Activated T-helper 1 cell treated with anti-CD3 and anti-CD28 coated beads, Interleukin-12 subunit alpha, Interleukin-12 subunit beta, Interleukin-2, Interleukin-4 antibody, amounts not matched to agents 30 ng/mL and 10 ng/mL and 1 ng/mL, durations not matched to agents 14 hours and 24 hours and 36 hours (primary cell): ENCODE measurements around the gene PAX7. TPM values are rescaled to one million over a fixed set of nuclear protein-coding genes. Genes with fewer than 3 reads are reported as not detected.

Experiments
- DNase-seq: peaks from one replicate; pipeline ENCODE4 v3.0.0; 2021; ENCODE audit warnings: low spot score
- H3K27ac Mint-ChIP-seq: one replicate; pipeline ENCODE4 v1.8.0; 2021; ENCODE audit warnings: mild to moderate bottlenecking, mixed read lengths
- H3K27me3 Mint-ChIP-seq: one replicate; pipeline ENCODE4 v1.8.0; 2022; ENCODE audit warnings: mild to moderate bottlenecking, moderate library complexity, mixed read lengths; ENCODE audit not compliant: insufficient read depth
- H3K36me3 Mint-ChIP-seq: one replicate; pipeline ENCODE4 v1.8.0; 2021; ENCODE audit warnings: low read depth, mixed read lengths
- H3K4me1 Mint-ChIP-seq: one replicate; pipeline ENCODE4 v1.8.0; 2021; ENCODE audit warnings: low read depth, mixed read lengths
- H3K4me3 Mint-ChIP-seq: one replicate; pipeline ENCODE4 v1.8.0; 2021; ENCODE audit warnings: mild to moderate bottlenecking, moderate library complexity, mixed read lengths
- H3K9me3 Mint-ChIP-seq: one replicate; pipeline ENCODE4 v1.8.0; 2021; ENCODE audit warnings: mixed read lengths
- intact Hi-C: fragments of 100-400 bp; cut with micrococcal nuclease; formaldehyde crosslinking; loops from one replicate; pipeline ENCODE4 v1.15.1; 2024
- total RNA-seq: library from RNA; stranded (reverse); gene quantifications from 2 replicates; pipeline ENCODE4 v1.2.3, GENCODE V29; 2022

Gene PAX7
- total RNA-seq, 1 donor from 2014 or later, result not detected

DNA sequence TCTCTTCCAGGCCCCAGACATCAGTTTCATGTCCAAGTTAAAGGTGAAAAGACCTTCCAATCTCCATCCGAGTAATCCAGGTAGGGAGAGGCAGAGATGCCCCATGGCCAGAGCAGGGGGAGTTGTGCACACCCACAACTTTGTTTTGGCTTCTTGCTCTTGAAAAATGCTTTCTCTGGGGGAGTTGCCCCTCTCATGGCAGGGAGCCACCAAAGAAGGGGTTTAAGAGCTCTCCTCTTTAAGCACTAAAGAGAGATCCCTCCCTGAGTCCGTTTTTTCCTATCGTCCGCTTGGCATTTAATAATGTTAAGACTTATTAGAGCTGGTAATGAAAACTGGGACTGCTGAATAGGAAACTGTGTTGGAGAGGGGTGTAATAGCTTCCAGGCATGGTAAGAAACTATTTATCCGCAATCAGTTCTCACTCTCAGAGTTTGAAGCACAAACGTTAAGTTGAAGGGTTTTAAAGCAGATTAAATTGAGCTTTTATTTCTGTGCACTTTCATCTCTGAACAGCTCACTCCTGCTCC is 8.3 kb downstream of the PAX7 start:
- Mint-ChIP-seq H3K4me3 (no peak overlapping the region), H3K27me3 (peaks cover 87% of the 10 kb centered on the region), H3K27ac (no peak overlapping the region), H3K36me3 (peaks cover 4% of the 10 kb centered on the region), H3K9me3 (no peaks in the 10 kb centered on the region), H3K4me1 (peaks cover 15% of the 10 kb centered on the region)
- DNase-seq, result no peak
- intact Hi-C loops, result loop anchor here (10.0 kb wide), 1 partner anchor 1846 kb away; the partner anchor contains the start of gene CAMK2N1

DNA sequence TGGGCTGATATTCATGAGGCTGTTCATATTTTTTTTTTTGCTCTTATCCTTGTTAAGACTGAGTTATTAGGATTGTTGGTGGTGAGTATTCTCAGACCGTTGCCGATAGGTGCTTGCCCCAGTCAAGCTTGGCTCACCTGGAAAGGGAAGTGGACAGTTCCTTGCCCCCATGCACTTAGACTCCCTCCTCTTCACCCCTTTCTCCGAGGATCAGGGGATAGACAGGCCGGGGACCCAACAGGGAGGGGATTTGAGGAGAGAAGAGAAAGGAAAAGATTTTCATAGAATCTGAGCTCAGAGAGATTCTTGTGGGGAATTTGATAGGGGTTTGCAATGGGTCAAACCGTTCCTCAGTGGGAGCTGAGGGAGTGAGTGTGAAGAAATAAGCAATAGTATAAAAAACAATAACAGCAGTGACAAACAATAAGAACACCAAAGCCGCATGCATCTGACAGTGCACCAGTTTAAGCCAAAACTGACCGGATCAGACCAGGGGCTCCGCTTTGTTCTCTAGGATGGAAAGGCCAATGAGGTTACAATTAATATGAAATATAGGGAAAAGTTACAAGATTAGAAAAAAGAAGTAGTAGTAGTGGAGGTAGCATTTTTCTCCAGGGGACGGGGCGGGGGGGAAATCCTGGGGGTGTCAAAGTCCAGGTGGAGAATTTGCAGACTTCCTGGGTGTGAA is 8.9 kb downstream of the PAX7 start:
- Mint-ChIP-seq H3K27ac (peak overlapping the region; percentile 48), H3K9me3 (no peaks in the 10 kb centered on the region), H3K4me3 (peak overlapping the region; percentile 11), H3K36me3 (peaks cover 3% of the 10 kb centered on the region), H3K4me1 (peaks cover 15% of the 10 kb centered on the region), H3K27me3 (peaks cover 87% of the 10 kb centered on the region)
- DNase-seq, result no peak
- intact Hi-C loops, result loop anchor here (10.0 kb wide), 2 partner anchors 535 to 1845 kb away; partner anchors contain the start of genes CAMK2N1 and IGSF21

DNA sequence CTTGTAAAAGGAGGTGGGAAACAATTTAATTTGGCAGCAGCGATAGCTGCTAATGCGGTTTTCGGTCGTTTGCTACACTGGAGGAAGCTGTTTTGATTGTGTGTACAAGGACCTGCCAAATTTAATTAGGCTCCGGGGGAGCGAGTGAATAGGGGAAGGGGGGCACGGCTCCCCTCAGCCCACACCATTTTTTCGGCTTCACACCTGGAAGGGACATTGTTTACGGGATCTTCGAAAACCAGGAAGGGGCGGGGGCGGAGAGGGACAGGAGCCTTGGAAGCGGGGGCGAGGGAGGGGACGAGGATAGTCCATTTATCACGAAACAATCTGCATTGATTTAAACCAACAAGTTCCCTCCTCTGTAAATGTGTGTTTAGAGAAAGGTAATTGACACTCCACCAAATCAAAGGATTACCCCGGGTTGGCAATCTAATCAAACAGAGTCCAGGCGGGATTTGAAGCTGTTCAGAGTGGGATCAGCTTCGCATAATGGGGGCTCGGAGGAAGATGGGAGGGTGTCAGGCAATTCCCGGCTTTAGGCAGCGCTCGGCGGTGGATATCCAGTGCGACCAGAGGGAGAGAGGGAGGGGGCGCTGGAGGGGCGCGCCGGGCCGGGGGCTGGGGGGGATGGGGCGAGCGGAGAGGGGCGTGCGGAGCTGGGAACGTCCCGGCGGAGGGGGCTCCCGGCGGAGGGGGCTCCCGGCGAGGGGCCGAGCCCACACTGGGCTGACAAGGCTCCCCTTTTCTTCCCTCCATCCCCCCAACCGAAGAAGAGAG is 9.8 kb downstream of the PAX7 start:
- DNase-seq, result no peak
- H3K27ac Mint-ChIP-seq, result peak overlapping the region; percentile 68
- peaks cover 88% of the 10 kb centered on the region for H3K27me3 Mint-ChIP-seq

DNA sequence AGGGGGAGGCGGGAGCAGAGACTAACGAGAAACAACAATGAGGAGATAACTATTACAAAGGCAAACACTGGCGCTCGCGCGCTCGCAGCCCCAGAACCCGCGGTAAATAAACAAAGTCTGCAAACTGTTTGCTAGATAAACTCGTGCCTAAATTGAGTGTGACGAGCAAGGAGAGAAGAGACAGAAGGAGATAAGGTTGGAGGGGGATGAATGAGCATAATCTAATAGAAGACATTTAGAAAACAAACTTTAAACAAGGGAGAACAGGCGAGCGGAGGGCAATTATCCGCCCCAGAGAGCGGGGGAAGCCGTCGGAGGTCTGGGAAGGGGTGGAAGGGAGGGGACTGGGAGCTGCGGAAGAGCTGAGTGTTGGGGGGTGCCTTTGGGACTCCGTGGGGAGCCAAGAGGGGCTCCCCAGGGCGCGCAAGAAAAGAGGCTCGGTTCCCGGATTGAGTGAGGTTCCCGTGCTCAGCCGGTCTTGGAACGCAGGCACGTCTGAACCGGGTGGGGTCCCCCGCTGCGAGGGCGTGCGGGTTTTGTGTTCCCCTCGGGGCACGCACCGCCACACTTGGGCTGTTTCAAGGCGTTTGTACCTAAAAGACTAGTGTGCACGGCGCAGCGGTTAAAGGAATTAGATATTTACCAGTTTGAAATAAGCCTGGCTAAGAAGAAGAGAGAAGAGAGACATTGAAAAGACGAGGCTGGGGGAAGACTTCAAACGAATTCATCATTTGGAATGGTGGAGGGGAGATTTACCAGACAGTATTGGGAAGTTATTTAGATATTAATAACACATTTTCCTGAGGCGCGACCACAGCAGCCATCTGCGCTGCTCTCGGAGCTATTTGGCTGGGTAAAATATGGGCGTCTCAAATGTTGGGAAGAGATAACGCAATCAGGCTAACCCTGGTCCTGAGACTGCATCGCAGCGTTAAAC is 10.6 kb downstream of the PAX7 start:
- Mint-ChIP-seq H3K4me3 (no peak overlapping the region), H3K4me1 (peaks cover 15% of the 10 kb centered on the region), H3K27ac (peak overlapping the region; percentile 72), H3K36me3 (peaks cover 3% of the 10 kb centered on the region), H3K27me3 (peaks cover 88% of the 10 kb centered on the region), H3K9me3 (no peaks in the 10 kb centered on the region)
- intact Hi-C loops, result loop anchor here (10.0 kb wide), 1 partner anchor 536 kb away; the partner anchor contains the start of gene IGSF21
- no peak for DNase-seq

More for the DNA sequence above, 9.8 kb downstream of the PAX7 start:
- Mint-ChIP-seq H3K9me3 (no peaks in the 10 kb centered on the region), H3K4me3 (no peak overlapping the region), H3K36me3 (peaks cover 3% of the 10 kb centered on the region), H3K4me1 (peaks cover 15% of the 10 kb centered on the region)
- intact Hi-C loops, result loop anchor here (10.0 kb wide), 1 partner anchor 536 kb away; the partner anchor contains the start of gene IGSF21

DNA sequence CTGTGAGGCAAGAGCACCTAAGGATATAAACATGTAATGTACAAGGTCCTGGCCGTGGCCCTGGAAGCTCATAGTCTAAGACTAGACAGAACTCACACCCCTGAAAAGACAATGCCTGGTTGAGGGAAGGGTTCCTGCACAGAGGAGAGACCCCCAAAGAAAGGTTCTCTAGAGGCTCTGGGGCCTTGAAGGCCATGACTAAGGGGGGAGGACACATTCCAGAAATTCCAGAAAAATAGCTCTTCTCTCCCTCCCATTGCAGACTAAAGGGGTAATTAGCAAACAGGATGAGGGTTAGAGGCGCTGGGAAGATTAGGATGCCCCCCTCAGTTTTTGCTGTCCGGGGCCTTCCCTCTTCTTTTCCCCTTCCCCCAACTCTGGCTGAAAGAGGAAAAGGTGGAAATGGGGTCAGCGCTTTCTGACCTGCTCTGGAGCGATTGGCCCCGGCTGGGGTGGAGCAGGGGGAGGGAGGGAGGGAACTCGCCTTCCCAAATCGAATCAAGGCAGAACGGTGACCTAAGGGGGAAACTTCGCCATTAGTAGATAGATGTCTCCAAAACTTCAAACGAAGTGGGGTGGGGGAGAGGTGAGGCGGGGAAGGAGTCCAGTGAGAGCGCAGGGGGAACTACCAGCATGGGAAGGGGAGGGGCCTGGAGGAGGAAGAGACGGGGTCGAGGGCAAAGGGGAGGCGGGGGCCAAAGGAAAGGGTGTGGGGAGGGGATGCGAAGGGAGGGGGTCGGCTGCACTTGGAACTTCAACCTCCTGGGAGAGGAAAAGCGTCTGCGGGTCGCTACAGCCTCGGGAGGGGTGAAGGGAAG is 11.8 kb downstream of the PAX7 start:
- Mint-ChIP-seq H3K4me3 (no peak overlapping the region), H3K36me3 (peaks cover 3% of the 10 kb centered on the region), H3K27me3 (peaks cover 83% of the 10 kb centered on the region), H3K27ac (peak overlapping the region; percentile 34), H3K9me3 (no peaks in the 10 kb centered on the region), H3K4me1 (peaks cover 15% of the 10 kb centered on the region)
- no peak for DNase-seq
- intact Hi-C loops, result loop anchor here (10.0 kb wide), 1 partner anchor 538 kb away; the partner anchor contains the start of gene IGSF21

DNA sequence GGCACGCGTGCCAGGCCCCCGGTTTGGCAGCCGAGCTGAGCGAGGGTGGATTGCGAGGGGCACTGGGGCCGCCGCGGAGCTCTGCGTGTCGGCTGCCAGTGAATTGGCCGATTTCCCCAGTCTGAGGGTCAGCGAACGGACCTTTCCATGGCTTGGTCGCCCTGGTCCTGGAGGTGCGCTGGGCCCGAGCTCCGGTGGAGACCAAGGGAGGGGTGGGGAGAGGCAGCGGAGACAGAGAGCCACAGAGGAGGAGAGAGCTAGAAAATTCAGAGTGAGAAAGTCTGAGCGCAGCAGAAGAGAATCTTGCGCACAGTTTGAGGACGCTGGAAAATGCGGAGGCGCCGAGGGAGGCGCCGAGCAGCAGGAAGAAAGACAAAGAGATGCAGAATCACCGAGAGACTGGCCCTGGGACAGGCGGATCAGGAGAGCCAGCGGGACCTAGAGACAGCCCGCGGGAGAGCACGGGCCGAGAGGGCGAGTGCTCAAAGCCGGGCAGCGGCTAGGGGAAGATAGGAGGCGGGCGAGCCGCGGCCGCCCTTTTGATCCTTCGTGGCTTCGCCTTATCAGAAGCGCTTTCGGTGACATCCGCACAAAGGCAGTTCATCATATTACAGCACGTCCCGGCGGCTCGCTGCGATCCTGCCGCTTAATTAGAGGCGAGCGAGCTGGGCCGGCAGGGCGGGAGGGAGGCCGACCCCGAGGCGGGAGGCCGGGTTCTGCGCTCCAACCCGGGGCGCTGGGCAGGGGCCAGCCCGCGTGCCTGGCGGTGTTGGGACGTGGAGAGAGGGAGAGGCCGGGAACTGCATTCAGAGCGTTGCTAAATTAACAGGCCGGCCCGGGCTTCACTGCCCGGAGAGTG is 12.7 kb downstream of the PAX7 start:
- intact Hi-C loops, result loop anchor here (10.0 kb wide), 1 partner anchor 539 kb away; the partner anchor contains the start of gene IGSF21
- H3K9me3 Mint-ChIP-seq, result no peaks in the 10 kb centered on the region
- H3K36me3 Mint-ChIP-seq, result peaks cover 2% of the 10 kb centered on the region
- H3K4me1 Mint-ChIP-seq, result peaks cover 15% of the 10 kb centered on the region
- H3K27me3 Mint-ChIP-seq, result peaks cover 84% of the 10 kb centered on the region
- DNase-seq, result no peak
- H3K27ac Mint-ChIP-seq, result no peak overlapping the region
- H3K4me3 Mint-ChIP-seq, result no peak overlapping the region

DNA sequence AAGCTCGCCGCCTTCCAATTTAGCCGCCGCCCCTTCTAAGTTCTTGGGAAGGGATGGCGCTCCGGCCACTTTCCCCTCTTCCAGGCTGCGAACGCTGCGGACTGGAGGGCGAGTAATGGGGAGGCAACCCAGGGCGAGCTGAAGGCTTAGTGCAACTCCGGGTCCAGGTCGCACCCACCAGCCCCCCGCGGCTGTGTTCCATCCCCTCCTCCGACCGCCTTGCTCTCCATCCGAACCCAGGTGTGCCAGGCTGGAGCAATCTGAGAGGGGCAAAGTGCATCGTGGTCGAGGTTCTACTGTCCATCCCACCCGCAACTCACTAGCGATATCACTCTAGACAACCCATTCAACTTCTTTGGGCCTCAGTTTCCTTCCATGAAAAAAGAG is 13.4 kb downstream of the PAX7 start:
- no peak overlapping the region for H3K27ac Mint-ChIP-seq
- peaks cover 15% of the 10 kb centered on the region for H3K4me1 Mint-ChIP-seq
- H3K9me3 Mint-ChIP-seq, result no peaks in the 10 kb centered on the region
- intact Hi-C loops, result loop anchor here (10.0 kb wide), 1 partner anchor 539 kb away; the partner anchor contains the start of gene IGSF21
- peaks cover 82% of the 10 kb centered on the region for H3K27me3 Mint-ChIP-seq
- peaks cover 2% of the 10 kb centered on the region for H3K36me3 Mint-ChIP-seq
- H3K4me3 Mint-ChIP-seq, result no peak overlapping the region
- DNase-seq, result no peak

DNA sequence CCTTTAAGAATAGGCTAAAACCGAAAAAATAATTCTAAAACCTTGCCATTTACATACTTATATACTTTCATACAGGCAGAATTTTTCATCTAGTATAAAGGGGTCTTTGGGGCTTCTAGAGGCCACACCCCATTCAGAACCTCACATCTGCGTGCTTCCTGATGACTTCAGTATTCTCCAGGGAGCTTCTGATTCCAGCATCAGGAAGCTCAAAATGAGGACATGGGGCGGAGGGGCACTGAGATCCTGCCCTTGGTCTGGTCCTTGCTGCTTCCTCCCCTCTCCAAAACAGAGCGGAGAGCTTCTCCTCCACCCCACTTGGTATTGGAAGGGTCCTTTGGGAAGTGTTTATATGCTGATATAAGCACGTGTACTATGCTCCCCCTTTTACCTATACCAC is 13.8 kb downstream of the PAX7 start:
- Mint-ChIP-seq H3K27me3 (peaks cover 78% of the 10 kb centered on the region), H3K9me3 (no peaks in the 10 kb centered on the region), H3K27ac (no peak overlapping the region), H3K4me3 (no peak overlapping the region), H3K36me3 (peaks cover 2% of the 10 kb centered on the region), H3K4me1 (peaks cover 13% of the 10 kb centered on the region)
- DNase-seq, result no peak
- intact Hi-C loops, result loop anchor here (10.0 kb wide), 1 partner anchor 540 kb away; the partner anchor contains the start of gene IGSF21

DNA sequence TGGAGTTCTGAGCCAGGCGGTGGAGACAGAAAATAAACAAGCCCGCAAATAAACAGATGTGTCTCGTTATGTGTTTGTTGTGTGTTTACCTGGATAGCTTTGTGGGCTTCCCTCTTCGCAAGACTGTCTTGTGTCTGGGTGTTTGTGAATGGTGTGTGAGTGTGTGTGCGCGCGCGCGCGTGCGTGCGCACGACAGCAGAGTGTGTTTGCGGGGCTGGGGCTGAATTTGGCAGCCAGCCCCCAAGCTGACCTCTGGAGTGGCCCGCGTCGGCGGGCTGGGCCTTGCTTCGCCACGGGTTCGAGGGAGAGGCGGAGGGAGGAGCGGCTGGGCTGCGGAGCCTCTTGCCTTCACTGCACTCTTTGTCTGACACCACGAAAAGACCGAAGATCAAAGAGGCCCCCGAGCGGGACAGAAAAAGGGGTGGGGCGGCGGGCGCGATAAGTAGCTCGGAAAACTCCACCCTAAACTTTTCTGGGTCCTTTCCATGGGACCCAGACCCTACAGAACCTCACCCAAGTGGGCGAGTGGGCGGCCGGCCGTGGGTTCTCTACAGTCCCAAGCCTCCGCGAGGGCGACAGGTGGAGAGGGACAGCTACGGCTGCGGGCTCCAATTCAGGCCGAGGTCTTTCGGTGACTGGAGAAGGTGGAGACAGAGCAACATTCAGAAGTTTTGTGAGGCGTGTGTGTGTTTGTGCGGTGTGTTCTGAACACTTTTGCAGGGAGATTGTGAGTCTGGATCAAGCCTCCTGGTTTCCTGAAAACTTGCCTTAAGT is 14.5 kb downstream of the PAX7 start:
- H3K9me3 Mint-ChIP-seq, result no peaks in the 10 kb centered on the region
- intact Hi-C loops, result loop anchor here (10.0 kb wide), 1 partner anchor 540 kb away; the partner anchor contains the start of gene IGSF21
- H3K4me3 Mint-ChIP-seq, result no peak overlapping the region
- H3K36me3 Mint-ChIP-seq, result no peaks in the 10 kb centered on the region
- peaks cover 78% of the 10 kb centered on the region for H3K27me3 Mint-ChIP-seq
- peaks cover 6% of the 10 kb centered on the region for H3K4me1 Mint-ChIP-seq
- H3K27ac Mint-ChIP-seq, result no peak overlapping the region
- DNase-seq, result no peak

DNA sequence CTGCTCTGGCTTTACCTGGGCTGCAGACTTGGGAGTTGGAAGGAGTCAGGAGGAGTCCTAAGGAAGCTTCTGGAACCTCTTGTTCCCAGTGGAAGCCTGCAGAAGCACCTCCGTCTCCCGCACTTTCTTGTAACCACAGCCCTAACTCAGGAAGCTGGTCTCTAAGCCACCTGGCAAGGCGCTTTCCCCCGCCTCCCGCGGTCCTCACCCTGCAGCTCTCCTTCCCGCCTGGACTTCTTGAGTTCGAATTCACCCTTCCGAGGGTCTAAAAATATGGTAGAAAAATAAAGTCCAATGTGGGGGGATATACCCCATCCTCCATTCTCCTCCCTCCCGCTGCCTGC is 15.1 kb downstream of the PAX7 start:
- Mint-ChIP-seq H3K4me3 (no peak overlapping the region), H3K27me3 (peaks cover 79% of the 10 kb centered on the region), H3K4me1 (peaks cover 6% of the 10 kb centered on the region), H3K36me3 (no peaks in the 10 kb centered on the region), H3K27ac (no peak overlapping the region), H3K9me3 (no peaks in the 10 kb centered on the region)
- no peak for DNase-seq
- intact Hi-C loops, result loop anchor here (10.0 kb wide), 1 partner anchor 541 kb away; the partner anchor contains the start of gene IGSF21
